ENCODE data around the gene ACACA.

Gene ACACA

GRCh38 chr17:37322106-37322505, 84.5 kb downstream of the ACACA start:
- TF ChIP-seq L3MBTL2 (conservative IDR thresholded peaks at IDR 0.05) (no peak), FOXM1 (IDR thresholded peaks at IDR 0.05; ENCODE audit: borderline replicate concordance) (no peak), NFRKB (IDR thresholded peaks at IDR 0.05) (no peak), SUZ12 (IDR thresholded peaks at IDR 0.05) (no peak), TARDBP (IDR thresholded peaks at IDR 0.05) (no peak), ARNT (IDR thresholded peaks at IDR 0.05) (no peak), HDGF (IDR thresholded peaks at IDR 0.05; ENCODE audit: borderline replicate concordance) (no peak), ELF4 (IDR thresholded peaks at IDR 0.05) (no peak), ZNF384 (IDR thresholded peaks at IDR 0.05) (no peak), FOXK2 (IDR thresholded peaks at IDR 0.05) (no peak)
- TF ChIP-seq, protein P1, sequence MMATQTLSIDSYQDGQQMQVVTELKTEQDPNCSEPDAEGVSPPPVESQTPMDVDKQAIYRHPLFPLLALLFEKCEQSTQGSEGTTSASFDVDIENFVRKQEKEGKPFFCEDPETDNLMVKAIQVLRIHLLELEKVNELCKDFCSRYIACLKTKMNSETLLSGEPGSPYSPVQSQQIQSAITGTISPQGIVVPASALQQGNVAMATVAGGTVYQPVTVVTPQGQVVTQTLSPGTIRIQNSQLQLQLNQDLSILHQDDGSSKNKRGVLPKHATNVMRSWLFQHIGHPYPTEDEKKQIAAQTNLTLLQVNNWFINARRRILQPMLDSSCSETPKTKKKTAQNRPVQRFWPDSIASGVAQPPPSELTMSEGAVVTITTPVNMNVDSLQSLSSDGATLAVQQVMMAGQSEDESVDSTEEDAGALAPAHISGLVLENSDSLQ (IDR thresholded peaks at IDR 0.05) = no peak
- no peak for DNase-seq (ENCODE audit: extremely low spot score)
- ChIA-PET POLR2A (no interaction called here), CTCF (no interaction called here)

GRCh38 chr17:37318931-37319594, 87.6 kb downstream of the ACACA start:
- POLR2A ChIA-PET = no interaction called here
- CTCF ChIA-PET = no interaction called here
- no peak for DNase-seq (ENCODE audit: extremely low spot score)
- TF ChIP-seq FOXM1 (IDR thresholded peaks at IDR 0.05; ENCODE audit: borderline replicate concordance) = no peak
- no peak for TF ChIP-seq CTBP1 (IDR thresholded peaks at IDR 0.05; ENCODE audit: borderline replicate concordance)
- TF ChIP-seq NFRKB (IDR thresholded peaks at IDR 0.05) = no peak
- TF ChIP-seq SUZ12 (IDR thresholded peaks at IDR 0.05) = no peak

- TF ChIP-seq, protein P1 (IDR thresholded peaks at IDR 0.05) = no peak
- TF ChIP-seq BHLHE40 (IDR thresholded peaks at IDR 0.05; ENCODE audit: borderline replicate concordance) = no peak
- no peak for TF ChIP-seq ZNF384 (IDR thresholded peaks at IDR 0.05)
- no peak for TF ChIP-seq HDGF (IDR thresholded peaks at IDR 0.05; ENCODE audit: borderline replicate concordance)
- TF ChIP-seq LEF1 (IDR thresholded peaks at IDR 0.05; ENCODE audit: borderline replicate concordance) = no peak
- no peak for TF ChIP-seq NFRKB (IDR thresholded peaks at IDR 0.05)
- TF ChIP-seq TARDBP (IDR thresholded peaks at IDR 0.05) = no peak
- no peak for TF ChIP-seq CTBP1 (IDR thresholded peaks at IDR 0.05; ENCODE audit: borderline replicate concordance)
- no peak for TF ChIP-seq ARNT (IDR thresholded peaks at IDR 0.05)
- TF ChIP-seq ELF4 (IDR thresholded peaks at IDR 0.05) = no peak
- ChIA-PET POLR2A (no interaction called here), CTCF (no interaction called here)
- no peak for DNase-seq (ENCODE audit: extremely low spot score)
Observed at GRCh38 chr17:37317867-37318266, 88.8 kb downstream of the ACACA start.

GRCh38 chr17:37315601-37316000, 91.0 kb downstream of the ACACA start:
- DNase-seq (ENCODE audit: extremely low spot score) = no peak
- POLR2A ChIA-PET = no interaction called here
- CTCF ChIA-PET = no interaction called here
- TF ChIP-seq ZNF384 (IDR thresholded peaks at IDR 0.05) (no peak), L3MBTL2 (conservative IDR thresholded peaks at IDR 0.05) (no peak), CTBP1 (IDR thresholded peaks at IDR 0.05; ENCODE audit: borderline replicate concordance) (no peak), FOXA1 (IDR thresholded peaks at IDR 0.05) (no peak), SP1 (IDR thresholded peaks at IDR 0.05) (no peak), NFRKB (IDR thresholded peaks at IDR 0.05) (no peak), FOXK2 (IDR thresholded peaks at IDR 0.05) (no peak), ARNT (IDR thresholded peaks at IDR 0.05) (no peak)

DNA sequence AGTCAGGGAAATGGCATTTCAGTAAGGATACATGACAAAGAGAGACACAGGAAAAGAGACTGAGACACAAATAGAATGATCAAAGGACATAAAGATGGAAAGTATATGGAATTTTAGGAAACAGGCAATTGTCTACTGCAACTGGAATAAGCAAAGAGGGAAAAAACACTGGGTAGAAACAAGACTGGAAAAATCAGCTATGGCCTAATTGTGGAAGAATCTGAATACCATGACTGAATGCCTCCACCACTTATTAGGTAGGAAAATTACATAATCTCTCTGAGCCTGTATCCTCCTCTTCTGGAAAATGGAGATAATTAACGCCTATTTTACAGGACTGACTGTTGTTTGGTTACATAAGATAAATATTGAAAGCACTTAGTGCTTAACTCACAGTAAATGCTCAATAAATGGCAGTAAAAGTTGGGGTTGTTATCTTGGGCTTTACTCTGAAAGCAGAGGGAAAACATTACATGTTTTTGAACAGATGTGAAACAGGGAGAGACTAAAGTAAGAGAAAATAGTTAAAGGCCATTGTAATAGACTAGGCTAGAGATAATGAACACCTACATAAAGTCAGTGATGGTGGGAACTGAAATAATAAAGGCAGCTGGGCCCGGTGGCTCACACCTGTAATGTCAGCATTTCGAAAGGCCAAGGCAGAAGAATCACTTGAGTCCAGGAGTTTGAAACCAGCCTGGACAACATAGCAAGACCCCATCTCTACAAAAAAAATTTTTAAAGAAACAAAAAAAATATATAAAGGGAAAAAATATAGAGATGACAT, 94.3 kb downstream of the ACACA start:
- no peak for DNase-seq (ENCODE audit: extremely low spot score)
- ChIA-PET CTCF (no interaction called here), POLR2A (no interaction called here)
- no peak for TF ChIP-seq ZNF384 (IDR thresholded peaks at IDR 0.05)
- no peak for TF ChIP-seq FOXK2 (IDR thresholded peaks at IDR 0.05)
- TF ChIP-seq ARNT (IDR thresholded peaks at IDR 0.05) = no peak
- no peak for TF ChIP-seq LEF1 (IDR thresholded peaks at IDR 0.05; ENCODE audit: borderline replicate concordance)
- TF ChIP-seq FOXA1 (IDR thresholded peaks at IDR 0.05) = no peak
- TF ChIP-seq, protein P1 (IDR thresholded peaks at IDR 0.05) = no peak
- TF ChIP-seq BHLHE40 (IDR thresholded peaks at IDR 0.05; ENCODE audit: borderline replicate concordance) = no peak
- no peak for TF ChIP-seq SP1 (IDR thresholded peaks at IDR 0.05)
- no peak for TF ChIP-seq NFRKB (IDR thresholded peaks at IDR 0.05)
- TF ChIP-seq TARDBP (IDR thresholded peaks at IDR 0.05) = no peak
- TF ChIP-seq FOXM1 (IDR thresholded peaks at IDR 0.05; ENCODE audit: borderline replicate concordance) = no peak
- no peak for TF ChIP-seq SUZ12 (IDR thresholded peaks at IDR 0.05)
- TF ChIP-seq L3MBTL2 (conservative IDR thresholded peaks at IDR 0.05) = no peak
- no peak for TF ChIP-seq ELF4 (IDR thresholded peaks at IDR 0.05)
- no peak for TF ChIP-seq HDGF (IDR thresholded peaks at IDR 0.05; ENCODE audit: borderline replicate concordance)
- TF ChIP-seq CTBP1 (IDR thresholded peaks at IDR 0.05; ENCODE audit: borderline replicate concordance) = no peak

GRCh38 chr17:37310940-37311339, 95.7 kb downstream of the ACACA start:
- TF ChIP-seq HDGF (IDR thresholded peaks at IDR 0.05; ENCODE audit: borderline replicate concordance) (no peak), L3MBTL2 (conservative IDR thresholded peaks at IDR 0.05) (no peak), ELF4 (IDR thresholded peaks at IDR 0.05) (no peak), CTBP1 (IDR thresholded peaks at IDR 0.05; ENCODE audit: borderline replicate concordance) (no peak), ARNT (IDR thresholded peaks at IDR 0.05) (no peak), FOXM1 (IDR thresholded peaks at IDR 0.05; ENCODE audit: borderline replicate concordance) (no peak), SUZ12 (IDR thresholded peaks at IDR 0.05) (no peak), LEF1 (IDR thresholded peaks at IDR 0.05; ENCODE audit: borderline replicate concordance) (no peak), TARDBP (IDR thresholded peaks at IDR 0.05) (no peak), SP1 (IDR thresholded peaks at IDR 0.05) (no peak), NFRKB (IDR thresholded peaks at IDR 0.05) (no peak), FOXK2 (IDR thresholded peaks at IDR 0.05) (no peak), ZNF384 (IDR thresholded peaks at IDR 0.05) (no peak), BHLHE40 (IDR thresholded peaks at IDR 0.05; ENCODE audit: borderline replicate concordance) (no peak), FOXA1 (IDR thresholded peaks at IDR 0.05) (no peak)
- TF ChIP-seq, protein P1 (IDR thresholded peaks at IDR 0.05) = no peak
- POLR2A ChIA-PET = no interaction called here
- DNase-seq (ENCODE audit: extremely low spot score) = no peak
- CTCF ChIA-PET = no interaction called here

Data from HEK293T (cell line).